HepG2 (cell line): ENCODE measurements around the gene MED15. TPM values are rescaled to one million over a fixed set of nuclear protein-coding genes. Genes with fewer than 3 reads are reported as not detected.

Source experiments
- CHCHD3 ChIP-seq: sonication (generic); formaldehyde crosslinking; IDR thresholded peaks from 2 replicates; pipeline ENCODE4 v1.8.0; 2022; ENCODE audit warnings: mild to moderate bottlenecking, missing genetic modification reagents, moderate library complexity
- GLI4 ChIP-seq: sonication (generic); formaldehyde crosslinking; IDR thresholded peaks from 2 replicates; pipeline ENCODE4 v1.5.1; 2020; ENCODE audit warnings: missing genetic modification reagents, mild to moderate bottlenecking, moderate library complexity, borderline replicate concordance
- NPAS2 ChIP-seq: sonication (generic); formaldehyde crosslinking; IDR thresholded peaks from 2 replicates; pipeline ENCODE4 v1.8.0; 2022; ENCODE audit warnings: mild to moderate bottlenecking, missing genetic modification reagents, borderline replicate concordance
- REXO4 ChIP-seq: sonication (generic); formaldehyde crosslinking; IDR thresholded peaks from 2 replicates; pipeline ENCODE4 v1.8.0; 2022; ENCODE audit warnings: missing genetic modification reagents, mild to moderate bottlenecking, borderline replicate concordance
- SETDB1 ChIP-seq: sonication (generic); formaldehyde crosslinking; IDR thresholded peaks from 2 replicates; pipeline ENCODE4 v1.5.1; 2020; ENCODE audit warnings: missing genetic modification reagents, mild to moderate bottlenecking, borderline replicate concordance
- TBL1XR1 ChIP-seq: fragments of 150-350 bp; IDR thresholded peaks from 2 replicates; pipeline ENCODE4 v1.6.1; 2014; ENCODE audit warnings: borderline replicate concordance, low read length; ENCODE audit not compliant: partially characterized antibody
- TCF7L2 ChIP-seq: IDR thresholded peaks from 2 replicates; pipeline ENCODE4 v1.6.1; 2011; ENCODE audit warnings: mild to moderate bottlenecking, low read depth, low read length, moderate library complexity
- ZNF501 ChIP-seq: sonication (generic); formaldehyde crosslinking; IDR thresholded peaks from 2 replicates; pipeline ENCODE4 v1.5.1; 2020; ENCODE audit warnings: mild to moderate bottlenecking, moderate library complexity, missing genetic modification reagents
- ZNF550 ChIP-seq: sonication (generic); formaldehyde crosslinking; IDR thresholded peaks from 2 replicates; pipeline ENCODE4 v1.4.0; 2020; ENCODE audit warnings: mild to moderate bottlenecking, missing genetic modification reagents, borderline replicate concordance
- ZNF616 ChIP-seq: sonication (generic); formaldehyde crosslinking; IDR thresholded peaks from 2 replicates; pipeline ENCODE4 v1.5.0; 2020; ENCODE audit warnings: low read depth, mild to moderate bottlenecking, missing genetic modification reagents
- ZNF792 ChIP-seq: IDR thresholded peaks from 2 replicates; pipeline ENCODE4 v1.6.1; 2016
- polyA plus RNA-seq, 8 experiments: library from polyadenylated mRNA; depleted of rRNA in 3 of 8; stranded (reverse) in 7 of 8; unstranded in 1 of 8; fragments of >200 nt; fragmentation: Illumina TruSeq in 4 of 8; extraction: Trizol in 4 of 8; gene quantifications; 2 replicates each; pipeline versions ENCODE4 v1.2.1 to v1.2.3, GENCODE V29; 2011 to 2016; ENCODE audit warnings: low read depth in 4 of 8, missing spikeins in 1 of 8, mixed read lengths in 1 of 8; ENCODE audit not compliant: insufficient read depth in 1 of 8
- total RNA-seq, 5 experiments: library from RNA; depleted of rRNA; stranded (reverse); fragments of >200 nt; fragmentation: Illumina TruSeq; extraction: Trizol; gene quantifications; 2 replicates each; pipeline ENCODE4 v1.2.3, GENCODE V29; 2016; ENCODE audit warnings: low read depth in 1 of 5
- TF ChIP-seq, protein P1 (sequence below), 2 experiments: sonication (generic) in 1 of 2; formaldehyde crosslinking in 1 of 2; IDR thresholded peaks; 2 replicates each; pipeline versions ENCODE4 v1.4.0 to v1.6.1; 2018 to 2020; ENCODE audit warnings: missing genetic modification reagents in 2 of 2, borderline replicate concordance in 1 of 2, low read depth in 1 of 2, mild to moderate bottlenecking in 1 of 2, missing biosample characterization in 1 of 2
- TF ChIP-seq, protein P2 (sequence below): sonication (generic); formaldehyde crosslinking; IDR thresholded peaks from 2 replicates; pipeline ENCODE4 v1.9.0; 2021; ENCODE audit warnings: missing genetic modification reagents, mild to moderate bottlenecking, borderline replicate concordance
- TF ChIP-seq, protein P3 (sequence below): sonication (generic); formaldehyde crosslinking; IDR thresholded peaks from 2 replicates; pipeline ENCODE4 v1.9.0; 2022; ENCODE audit warnings: low read depth, missing genetic modification reagents
- TF ChIP-seq, protein P4 (sequence below): sonication (generic); formaldehyde crosslinking; IDR thresholded peaks from 2 replicates; pipeline ENCODE4 v1.8.0; 2022; ENCODE audit warnings: missing genetic modification reagents, mild to moderate bottlenecking, inconsistent platforms, borderline replicate concordance
- TF ChIP-seq, protein P5 (sequence below): IDR thresholded peaks from 2 replicates; pipeline ENCODE4 v1.6.1; 2012; ENCODE audit warnings: low read depth, low read length, improper control_type of control experiment
- TF ChIP-seq, protein P6 (sequence below): sonication (generic); formaldehyde crosslinking; IDR thresholded peaks from 2 replicates; pipeline ENCODE4 v1.4.0; 2020; ENCODE audit warnings: mild to moderate bottlenecking, low read depth, missing genetic modification reagents

Gene MED15
- total and polyA plus RNA-seq, 2 of the 13 experiments (the other 11 are each of a cell fraction or from before 2014, with no cell fraction given): 14.3 to 27.0 TPM

DNA sequence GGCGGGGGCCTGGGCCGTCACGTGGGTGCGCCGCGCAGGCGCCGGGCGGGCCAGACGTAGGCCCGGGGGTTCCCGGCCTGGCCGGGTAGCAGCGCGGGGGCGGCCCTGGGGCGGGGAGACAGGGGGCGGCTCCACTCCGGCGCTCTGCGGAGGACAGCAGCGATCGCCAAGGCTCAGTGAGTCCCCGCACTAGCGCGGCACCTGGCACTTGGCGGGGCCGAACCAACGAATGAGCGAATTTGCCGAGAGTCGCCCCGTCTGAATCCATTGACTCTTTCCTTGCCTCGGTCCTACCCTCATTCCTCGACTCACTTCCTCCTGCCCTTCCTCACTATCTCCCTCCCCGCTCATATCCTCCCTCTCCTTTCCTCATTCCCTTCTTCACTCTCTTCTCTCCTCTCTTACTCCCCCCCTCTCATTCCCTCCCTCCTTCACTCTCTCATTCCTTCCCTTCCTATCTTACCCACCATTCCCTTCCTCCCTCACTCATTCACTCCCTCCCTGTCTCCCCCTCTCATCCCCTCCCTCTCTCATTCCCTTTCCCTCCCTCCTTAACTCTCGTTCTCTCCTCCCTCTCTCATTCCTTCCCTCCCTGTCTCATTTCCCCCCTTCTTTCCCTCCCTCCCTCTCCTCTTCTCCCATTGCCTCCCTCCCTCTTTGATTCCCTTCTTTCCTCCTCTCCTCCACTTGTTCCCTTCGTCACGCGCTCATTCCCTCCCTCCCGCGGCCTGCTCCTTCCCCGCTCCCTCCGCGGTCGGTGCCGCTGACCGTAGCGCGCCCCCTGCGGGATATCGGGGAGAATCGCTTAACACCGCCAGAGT is 11.3 kb upstream of the MED15 start (continued):
- TF ChIP-seq NPAS2 (CRISPR knock-in tag) (no peak), ZNF792 (CRISPR knock-in tag) (peak; percentile 72), ZNF616 (CRISPR knock-in tag) (0 out of 2 replicates have a peak, but pooled peaks have one; percentile 10), CHCHD3 (CRISPR knock-in tag) (peak; percentile 14; the same call in 1 of the 2 replicates), ZNF550 (CRISPR knock-in tag) (no peak), TCF7L2 (no peak), SETDB1 (no peak), ZNF501 (peak; percentile 65; the same call in 1 of the 2 replicates), TBL1XR1 (no peak), GLI4 (CRISPR knock-in tag) (no peak), REXO4 (CRISPR knock-in tag) (no peak)
- TF ChIP-seq, protein P1, sequence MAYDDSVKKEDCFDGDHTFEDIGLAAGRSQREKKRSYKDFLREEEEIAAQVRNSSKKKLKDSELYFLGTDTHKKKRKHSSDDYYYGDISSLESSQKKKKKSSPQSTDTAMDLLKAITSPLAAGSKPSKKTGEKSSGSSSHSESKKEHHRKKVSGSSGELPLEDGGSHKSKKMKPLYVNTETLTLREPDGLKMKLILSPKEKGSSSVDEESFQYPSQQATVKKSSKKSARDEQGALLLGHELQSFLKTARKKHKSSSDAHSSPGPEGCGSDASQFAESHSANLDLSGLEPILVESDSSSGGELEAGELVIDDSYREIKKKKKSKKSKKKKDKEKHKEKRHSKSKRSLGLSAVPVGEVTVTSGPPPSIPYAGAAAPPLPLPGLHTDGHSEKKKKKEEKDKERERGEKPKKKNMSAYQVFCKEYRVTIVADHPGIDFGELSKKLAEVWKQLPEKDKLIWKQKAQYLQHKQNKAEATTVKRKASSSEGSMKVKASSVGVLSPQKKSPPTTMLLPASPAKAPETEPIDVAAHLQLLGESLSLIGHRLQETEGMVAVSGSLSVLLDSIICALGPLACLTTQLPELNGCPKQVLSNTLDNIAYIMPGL (CRISPR knock-in tag; IDR thresholded peaks at IDR 0.05; ENCODE audit: borderline replicate concordance in 1 of 2, low read depth in 1 of 2): peak; percentile 96 to 99
- TF ChIP-seq, protein P2, sequence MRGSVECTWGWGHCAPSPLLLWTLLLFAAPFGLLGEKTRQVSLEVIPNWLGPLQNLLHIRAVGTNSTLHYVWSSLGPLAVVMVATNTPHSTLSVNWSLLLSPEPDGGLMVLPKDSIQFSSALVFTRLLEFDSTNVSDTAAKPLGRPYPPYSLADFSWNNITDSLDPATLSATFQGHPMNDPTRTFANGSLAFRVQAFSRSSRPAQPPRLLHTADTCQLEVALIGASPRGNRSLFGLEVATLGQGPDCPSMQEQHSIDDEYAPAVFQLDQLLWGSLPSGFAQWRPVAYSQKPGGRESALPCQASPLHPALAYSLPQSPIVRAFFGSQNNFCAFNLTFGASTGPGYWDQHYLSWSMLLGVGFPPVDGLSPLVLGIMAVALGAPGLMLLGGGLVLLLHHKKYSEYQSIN (CRISPR knock-in tag): no peak
- TF ChIP-seq, protein P3, sequence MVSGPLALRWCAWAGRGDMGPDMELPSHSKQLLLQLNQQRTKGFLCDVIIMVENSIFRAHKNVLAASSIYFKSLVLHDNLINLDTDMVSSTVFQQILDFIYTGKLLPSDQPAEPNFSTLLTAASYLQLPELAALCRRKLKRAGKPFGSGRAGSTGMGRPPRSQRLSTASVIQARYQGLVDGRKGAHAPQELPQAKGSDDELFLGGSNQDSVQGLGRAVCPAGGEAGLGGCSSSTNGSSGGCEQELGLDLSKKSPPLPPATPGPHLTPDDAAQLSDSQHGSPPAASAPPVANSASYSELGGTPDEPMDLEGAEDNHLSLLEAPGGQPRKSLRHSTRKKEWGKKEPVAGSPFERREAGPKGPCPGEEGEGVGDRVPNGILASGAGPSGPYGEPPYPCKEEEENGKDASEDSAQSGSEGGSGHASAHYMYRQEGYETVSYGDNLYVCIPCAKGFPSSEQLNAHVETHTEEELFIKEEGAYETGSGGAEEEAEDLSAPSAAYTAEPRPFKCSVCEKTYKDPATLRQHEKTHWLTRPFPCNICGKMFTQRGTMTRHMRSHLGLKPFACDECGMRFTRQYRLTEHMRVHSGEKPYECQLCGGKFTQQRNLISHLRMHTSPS (CRISPR knock-in tag): 0 out of 2 replicates have a peak, but pooled peaks have one; percentile 23
- TF ChIP-seq, protein P4, sequence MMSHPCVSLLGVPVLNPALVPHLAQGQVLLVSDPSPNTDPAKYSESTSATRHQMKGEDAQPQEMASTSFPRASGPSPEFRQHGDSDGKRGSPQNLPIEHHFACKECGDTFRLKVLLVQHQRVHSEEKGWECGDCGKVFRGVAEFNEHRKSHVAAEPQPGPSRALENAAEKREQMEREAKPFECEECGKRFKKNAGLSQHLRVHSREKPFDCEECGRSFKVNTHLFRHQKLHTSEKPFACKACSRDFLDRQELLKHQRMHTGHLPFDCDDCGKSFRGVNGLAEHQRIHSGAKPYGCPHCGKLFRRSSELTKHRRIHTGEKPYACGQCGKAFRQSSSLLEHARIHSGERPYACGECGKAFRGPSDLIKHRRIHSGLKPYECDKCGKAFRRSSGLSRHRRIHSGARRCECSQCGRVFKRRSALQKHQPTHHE (CRISPR knock-in tag): peak; percentile 48; the same call in 1 of the 2 replicates
- TF ChIP-seq, protein P5, sequence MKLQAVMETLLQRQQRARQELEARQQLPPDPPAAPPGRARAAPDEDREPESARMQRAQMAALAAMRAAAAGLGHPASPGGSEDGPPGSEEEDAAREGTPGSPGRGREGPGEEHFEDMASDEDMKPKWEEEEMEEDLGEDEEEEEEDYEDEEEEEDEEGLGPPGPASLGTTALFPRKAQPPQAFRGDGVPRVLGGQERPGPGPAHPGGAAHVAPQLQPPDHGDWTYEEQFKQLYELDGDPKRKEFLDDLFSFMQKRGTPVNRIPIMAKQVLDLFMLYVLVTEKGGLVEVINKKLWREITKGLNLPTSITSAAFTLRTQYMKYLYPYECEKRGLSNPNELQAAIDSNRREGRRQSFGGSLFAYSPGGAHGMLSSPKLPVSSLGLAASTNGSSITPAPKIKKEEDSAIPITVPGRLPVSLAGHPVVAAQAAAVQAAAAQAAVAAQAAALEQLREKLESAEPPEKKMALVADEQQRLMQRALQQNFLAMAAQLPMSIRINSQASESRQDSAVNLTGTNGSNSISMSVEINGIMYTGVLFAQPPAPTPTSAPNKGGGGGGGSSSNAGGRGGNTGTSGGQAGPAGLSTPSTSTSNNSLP: no peak
- TF ChIP-seq, protein P6, sequence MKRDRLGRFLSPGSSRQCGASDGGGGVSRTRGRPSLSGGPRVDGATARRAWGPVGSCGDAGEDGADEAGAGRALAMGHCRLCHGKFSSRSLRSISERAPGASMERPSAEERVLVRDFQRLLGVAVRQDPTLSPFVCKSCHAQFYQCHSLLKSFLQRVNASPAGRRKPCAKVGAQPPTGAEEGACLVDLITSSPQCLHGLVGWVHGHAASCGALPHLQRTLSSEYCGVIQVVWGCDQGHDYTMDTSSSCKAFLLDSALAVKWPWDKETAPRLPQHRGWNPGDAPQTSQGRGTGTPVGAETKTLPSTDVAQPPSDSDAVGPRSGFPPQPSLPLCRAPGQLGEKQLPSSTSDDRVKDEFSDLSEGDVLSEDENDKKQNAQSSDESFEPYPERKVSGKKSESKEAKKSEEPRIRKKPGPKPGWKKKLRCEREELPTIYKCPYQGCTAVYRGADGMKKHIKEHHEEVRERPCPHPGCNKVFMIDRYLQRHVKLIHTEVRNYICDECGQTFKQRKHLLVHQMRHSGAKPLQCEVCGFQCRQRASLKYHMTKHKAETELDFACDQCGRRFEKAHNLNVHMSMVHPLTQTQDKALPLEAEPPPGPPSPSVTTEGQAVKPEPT (CRISPR knock-in tag): 0 out of 2 replicates have a peak, but pooled peaks have one; percentile 79
